HEK293 (cell line): Measurements from ENCODE around the gene HLA-DPB1.
A peak's percentile ranks its signal among the peaks of the same experiment; 100 is the strongest.

Experiments
- CTCF ChIA-PET: fragments of 350-600 bp; formaldehyde crosslinking; extraction: SDS; loops from one replicate; lab custom pipeline; 2021; ENCODE audit warnings: antibody characterized with exemption; lab: Yijun Ruan, JAX
- POLR2A ChIA-PET: fragments of 300-600 bp; formaldehyde crosslinking; extraction: SDS; loops from one replicate; lab custom pipeline; 2020; ENCODE audit warnings: antibody characterized with exemption, inconsistent platforms; lab: Yijun Ruan, JAX
- H3K27ac ChIP-seq: fragments of 200-500 bp; sonication (Bioruptor generic); 2 replicates; pipeline ENCODE4 v1.5.1; 2014; ENCODE audit warnings: low read depth, low read length, control low read depth, inconsistent platforms; ENCODE audit errors: extremely low read depth
- H3K36me3 ChIP-seq, 2 experiments: fragments of 200-500 bp in 1 of 2; sonication (Bioruptor generic) in 1 of 2; 1 replicate in 1 of 2; 2 replicates in 1 of 2; pipeline ENCODE4 v1.5.1; 2014 to 2017; ENCODE audit warnings: inconsistent platforms in 2 of 2, low read length in 2 of 2; ENCODE audit not compliant: control insufficient read depth in 2 of 2, insufficient read depth in 1 of 2
- H3K4me1 ChIP-seq: fragments of 200-500 bp; sonication (Bioruptor generic); 2 replicates; pipeline ENCODE4 v1.5.1; 2014; ENCODE audit warnings: mild to moderate bottlenecking, low read length, inconsistent platforms; ENCODE audit not compliant: control insufficient read depth, insufficient read depth
- H3K4me3 ChIP-seq: 2 replicates; pipeline ENCODE4 v1.5.1; 2011; ENCODE audit warnings: low read depth, mild to moderate bottlenecking, control low read depth, low read length, moderate library complexity
- H3K9me3 ChIP-seq: fragments of 200-500 bp; sonication (Bioruptor generic); 2 replicates; pipeline ENCODE4 v1.5.1; 2014; ENCODE audit warnings: low read depth, low read length, inconsistent platforms; ENCODE audit not compliant: control insufficient read depth, insufficient read depth
- BCL11A ChIP-seq: fragments of 450-650 bp; formaldehyde crosslinking; IDR thresholded peaks from 2 replicates; pipeline ENCODE4 v1.5.1; 2016; ENCODE audit warnings: low read depth, missing biosample characterization, missing genetic modification characterization
- BCL11B ChIP-seq: fragments of 450-650 bp; formaldehyde crosslinking; IDR thresholded peaks from 2 replicates; pipeline ENCODE4 v1.5.1; 2016; ENCODE audit warnings: low read depth, missing biosample characterization, missing genetic modification characterization
- CTCF ChIP-seq: fragments of 450-650 bp; formaldehyde crosslinking; IDR thresholded peaks from 2 replicates; pipeline ENCODE4 v1.5.1; 2016; ENCODE audit warnings: missing biosample characterization, missing genetic modification characterization
- ELK4 ChIP-seq: IDR thresholded peaks from 2 replicates; pipeline ENCODE4 v1.6.1; 2011; ENCODE audit warnings: mild to moderate bottlenecking, low read depth, low read length, borderline replicate concordance
- KLF16 ChIP-seq: fragments of 450-650 bp; formaldehyde crosslinking; IDR thresholded peaks from 2 replicates; pipeline ENCODE4 v1.5.1; 2017; ENCODE audit warnings: missing biosample characterization, missing genetic modification characterization
- KLF17 ChIP-seq: fragments of 450-650 bp; formaldehyde crosslinking; IDR thresholded peaks from 2 replicates; pipeline ENCODE4 v1.5.1; 2016; ENCODE audit warnings: missing biosample characterization, missing genetic modification characterization
- PRDM6 ChIP-seq: fragments of 450-650 bp; formaldehyde crosslinking; IDR thresholded peaks from 2 replicates; pipeline ENCODE4 v1.5.1; 2017; ENCODE audit warnings: missing biosample characterization, missing genetic modification characterization
- ZBTB1 ChIP-seq: fragments of 450-650 bp; formaldehyde crosslinking; IDR thresholded peaks from 2 replicates; pipeline ENCODE4 v1.5.1; 2016; ENCODE audit warnings: missing biosample characterization, missing genetic modification characterization
- ZBTB17 ChIP-seq: fragments of 450-650 bp; formaldehyde crosslinking; IDR thresholded peaks from 2 replicates; pipeline ENCODE4 v1.5.1; 2016; ENCODE audit warnings: missing biosample characterization, missing genetic modification characterization
- ZFP69B ChIP-seq: fragments of 450-650 bp; formaldehyde crosslinking; IDR thresholded peaks from 2 replicates; pipeline ENCODE4 v1.5.1; 2016; ENCODE audit warnings: missing biosample characterization, missing genetic modification characterization
- ZNF132 ChIP-seq: fragments of 450-650 bp; formaldehyde crosslinking; IDR thresholded peaks from 2 replicates; pipeline ENCODE4 v1.5.1; 2017; ENCODE audit warnings: missing biosample characterization, missing genetic modification characterization, borderline replicate concordance
- ZNF148 ChIP-seq: fragments of 450-650 bp; formaldehyde crosslinking; IDR thresholded peaks from 2 replicates; pipeline ENCODE4 v1.5.0; 2017; ENCODE audit warnings: missing biosample characterization, missing genetic modification characterization, borderline replicate concordance
- ZNF169 ChIP-seq: fragments of 450-650 bp; formaldehyde crosslinking; IDR thresholded peaks from 2 replicates; pipeline ENCODE4 v1.5.1; 2016; ENCODE audit warnings: missing biosample characterization, missing genetic modification characterization
- ZNF19 ChIP-seq: fragments of 450-650 bp; formaldehyde crosslinking; IDR thresholded peaks from 2 replicates; pipeline ENCODE4; 2016; ENCODE audit warnings: missing biosample characterization, missing genetic modification characterization, low read depth
- ZNF2 ChIP-seq: fragments of 450-650 bp; formaldehyde crosslinking; IDR thresholded peaks from 2 replicates; pipeline ENCODE4 v1.5.1; 2016; ENCODE audit warnings: missing biosample characterization, missing genetic modification characterization
- ZNF24 ChIP-seq: fragments of 450-650 bp; formaldehyde crosslinking; IDR thresholded peaks from 2 replicates; pipeline ENCODE4 v1.5.1; 2016; ENCODE audit warnings: missing biosample characterization, missing genetic modification characterization
- ZNF354C ChIP-seq: fragments of 450-650 bp; formaldehyde crosslinking; IDR thresholded peaks from 2 replicates; pipeline ENCODE4 v1.5.1; 2016; ENCODE audit warnings: missing biosample characterization, missing genetic modification characterization, low read depth, borderline replicate concordance
- ZNF416 ChIP-seq: fragments of 450-650 bp; formaldehyde crosslinking; IDR thresholded peaks from 2 replicates; pipeline ENCODE4 v1.5.1; 2016; ENCODE audit warnings: missing biosample characterization, missing genetic modification characterization
- ZNF548 ChIP-seq: fragments of 450-650 bp; formaldehyde crosslinking; IDR thresholded peaks from 2 replicates; pipeline ENCODE4 v1.5.1; 2016; ENCODE audit warnings: missing biosample characterization, missing genetic modification characterization
- ZNF596 ChIP-seq: fragments of 450-650 bp; IDR thresholded peaks from 2 replicates; pipeline ENCODE4 v1.5.0; 2018; ENCODE audit warnings: missing biosample characterization, mild to moderate bottlenecking, missing genetic modification characterization, moderate library complexity
- ZNF645 ChIP-seq: fragments of 450-650 bp; formaldehyde crosslinking; IDR thresholded peaks from 2 replicates; pipeline ENCODE4; 2016; ENCODE audit warnings: missing biosample characterization, missing genetic modification characterization
- ZNF776 ChIP-seq: fragments of 450-650 bp; formaldehyde crosslinking; IDR thresholded peaks from 2 replicates; pipeline ENCODE4 v1.5.0; 2017; ENCODE audit warnings: missing biosample characterization, missing genetic modification characterization, borderline replicate concordance

Gene HLA-DPB1

GRCh38 chr6:33082702-33083101, 6.9 kb downstream of the HLA-DPB1 start:
- peak; percentile 48; the same call in 1 of the 2 replicates for TF ChIP-seq CTCF
- TF ChIP-seq ZNF169 (tag by site-specific recombination): no peak
- Histone ChIP-seq H3K27ac (no peak overlapping the region), H3K36me3 (peaks cover 0 to 33% of the 10 kb centered on the region in 2 experiments; a peak in 1 of 3 replicates), H3K9me3 (no peaks in the 10 kb centered on the region), H3K4me1 (peaks cover 5% of the 10 kb centered on the region), H3K4me3 (no peak overlapping the region)
- ChIA-PET POLR2A (no interaction called here), CTCF (interaction anchor here (0.7 to 5.0 kb wide), 8 partner anchors 14 to 394 kb away, joined by 3 to 37 read pairs (median 4); no protein-coding TSS in a partner anchor)

GRCh38 chr6:33085627-33086026, 9.8 kb downstream of the HLA-DPB1 start:
- H3K36me3 ChIP-seq: peaks cover 0 to 33% of the 10 kb centered on the region in 2 experiments; a peak in 1 of 3 replicates
- no peak for TF ChIP-seq ZBTB1 (tag by site-specific recombination)
- TF ChIP-seq PRDM6 (tag by site-specific recombination): no peak
- no peak for TF ChIP-seq ZNF24 (tag by site-specific recombination)
- no peak for TF ChIP-seq KLF16 (tag by site-specific recombination)
- TF ChIP-seq ZNF776: no peak
- no peak for TF ChIP-seq ZBTB17 (tag by site-specific recombination)
- no peak for TF ChIP-seq KLF17 (tag by site-specific recombination)
- TF ChIP-seq BCL11A (tag by site-specific recombination): no peak
- TF ChIP-seq ZNF596 (tag by site-specific recombination): no peak
- no peak for TF ChIP-seq ZNF548 (tag by site-specific recombination)
- TF ChIP-seq ZNF416 (tag by site-specific recombination): no peak
- TF ChIP-seq ZNF645 (tag by site-specific recombination): no peak
- no peak for TF ChIP-seq ZNF148 (tag by site-specific recombination)
- TF ChIP-seq ZFP69B: no peak
- no peak for TF ChIP-seq ELK4
- no peak for TF ChIP-seq ZNF132 (tag by site-specific recombination)
- TF ChIP-seq ZNF354C (tag by site-specific recombination): no peak
- TF ChIP-seq ZNF19 (tag by site-specific recombination): no peak
- no peak for TF ChIP-seq ZNF2 (tag by site-specific recombination)
- no peak for TF ChIP-seq BCL11B

More at GRCh38 chr6:33085627-33086026, 9.8 kb downstream of the HLA-DPB1 start:
- Histone ChIP-seq H3K27ac (no peak overlapping the region), H3K4me3 (no peak overlapping the region), H3K4me1 (peaks cover 5% of the 10 kb centered on the region; the same call in 1 of the 2 replicates), H3K9me3 (no peaks in the 10 kb centered on the region)
- CTCF ChIA-PET: no interaction called here
- POLR2A ChIA-PET: no interaction called here
